ENCODE data around the gene RBM12. TPM values are rescaled to one million over a fixed set of nuclear protein-coding genes. Genes with fewer than 3 reads are reported as not detected.

The RBM12 gene
- total RNA-seq, 6 experiments from 2014 or later: 61.5 to 85.3 (median 78.7) TPM

DNA sequence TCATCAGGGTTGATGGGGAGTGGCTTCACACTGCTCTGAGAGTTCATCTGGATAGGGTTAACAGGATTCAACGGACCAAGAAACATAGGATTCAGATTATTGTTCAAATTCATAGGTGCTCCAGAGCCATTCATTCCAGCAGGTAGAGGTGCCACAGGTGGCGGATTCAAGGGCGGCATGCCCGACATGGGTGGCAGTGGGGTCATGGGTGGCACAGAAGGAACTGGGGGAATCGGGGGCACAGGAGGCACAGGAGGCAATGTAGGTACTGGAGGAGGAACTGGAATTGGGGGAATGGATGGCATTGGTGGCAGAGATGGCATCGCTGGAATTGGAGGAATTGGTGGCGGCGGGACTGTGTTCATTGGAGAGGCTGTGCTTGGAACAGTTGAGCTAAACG, 10.3 kb downstream of the RBM12 start:
- TF ChIP-seq, protein P1, sequence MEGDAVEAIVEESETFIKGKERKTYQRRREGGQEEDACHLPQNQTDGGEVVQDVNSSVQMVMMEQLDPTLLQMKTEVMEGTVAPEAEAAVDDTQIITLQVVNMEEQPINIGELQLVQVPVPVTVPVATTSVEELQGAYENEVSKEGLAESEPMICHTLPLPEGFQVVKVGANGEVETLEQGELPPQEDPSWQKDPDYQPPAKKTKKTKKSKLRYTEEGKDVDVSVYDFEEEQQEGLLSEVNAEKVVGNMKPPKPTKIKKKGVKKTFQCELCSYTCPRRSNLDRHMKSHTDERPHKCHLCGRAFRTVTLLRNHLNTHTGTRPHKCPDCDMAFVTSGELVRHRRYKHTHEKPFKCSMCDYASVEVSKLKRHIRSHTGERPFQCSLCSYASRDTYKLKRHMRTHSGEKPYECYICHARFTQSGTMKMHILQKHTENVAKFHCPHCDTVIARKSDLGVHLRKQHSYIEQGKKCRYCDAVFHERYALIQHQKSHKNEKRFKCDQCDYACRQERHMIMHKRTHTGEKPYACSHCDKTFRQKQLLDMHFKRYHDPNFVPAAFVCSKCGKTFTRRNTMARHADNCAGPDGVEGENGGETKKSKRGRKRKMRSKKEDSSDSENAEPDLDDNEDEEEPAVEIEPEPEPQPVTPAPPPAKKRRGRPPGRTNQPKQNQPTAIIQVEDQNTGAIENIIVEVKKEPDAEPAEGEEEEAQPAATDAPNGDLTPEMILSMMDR (IDR thresholded peaks at IDR 0.05): no peak
- H3K27ac Mint-ChIP-seq: no peak overlapping the region
- H3K27me3 Mint-ChIP-seq (ENCODE audit: insufficient read depth): no peaks in the 10 kb centered on the region
- H3K36me3 Mint-ChIP-seq (ENCODE audit: low read depth): peaks cover 8% of the 10 kb centered on the region; the same call in 1 of the 2 replicates
- H3K9me3 Mint-ChIP-seq: no peaks in the 10 kb centered on the region
- H3K4me1 Mint-ChIP-seq (ENCODE audit: low read depth): peaks cover 29% of the 10 kb centered on the region
- no peak overlapping the region for H3K4me3 Mint-ChIP-seq
- no peak for DNase-seq

DNA sequence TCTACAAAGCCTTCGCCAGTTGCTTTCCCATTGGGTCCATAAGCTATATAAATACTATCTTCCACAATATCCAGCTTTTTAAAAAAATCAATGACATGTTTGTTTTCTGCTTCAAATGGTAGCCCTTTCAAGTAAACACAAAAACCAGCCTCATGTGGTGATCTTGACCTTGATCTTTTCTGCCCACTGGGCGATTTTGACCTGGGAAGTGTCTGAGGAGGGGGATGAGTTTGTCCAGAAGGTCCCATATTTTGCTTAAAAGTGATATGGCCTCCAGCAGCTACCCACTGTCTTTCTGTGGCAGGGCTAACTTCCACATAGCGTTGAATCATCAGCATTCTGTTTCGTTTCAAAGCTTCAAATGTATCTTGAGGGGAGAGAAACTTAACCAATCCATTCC, 10.8 kb downstream of the RBM12 start:
- Mint-ChIP-seq H3K36me3 (ENCODE audit: low read depth) (peaks cover 8% of the 10 kb centered on the region; the same call in 1 of the 2 replicates), H3K27me3 (ENCODE audit: insufficient read depth) (no peaks in the 10 kb centered on the region), H3K27ac (no peak overlapping the region), H3K4me3 (no peak overlapping the region), H3K4me1 (ENCODE audit: low read depth) (peaks cover 29% of the 10 kb centered on the region), H3K9me3 (no peaks in the 10 kb centered on the region)
- DNase-seq: no peak
- TF ChIP-seq, protein P1 (IDR thresholded peaks at IDR 0.05): no peak

DNA sequence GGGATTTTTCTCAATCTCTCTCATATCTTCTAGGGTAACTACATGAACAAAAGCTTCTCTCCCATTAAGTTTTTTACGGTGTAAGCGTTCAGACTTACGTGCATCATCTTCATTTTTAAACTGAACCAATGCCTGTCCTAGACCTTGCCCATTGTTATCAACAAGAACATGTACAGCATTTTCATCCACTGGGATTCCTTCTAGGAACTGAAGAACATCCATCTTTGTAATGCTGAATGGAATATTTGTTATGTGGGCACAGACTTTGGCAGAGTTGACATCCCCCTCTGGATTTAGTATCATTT, 11.3 kb downstream of the RBM12 start:
- Mint-ChIP-seq H3K27ac (no peak overlapping the region), H3K4me1 (ENCODE audit: low read depth) (peaks cover 26% of the 10 kb centered on the region), H3K4me3 (no peak overlapping the region), H3K36me3 (ENCODE audit: low read depth) (peaks cover 8% of the 10 kb centered on the region; the same call in 1 of the 2 replicates), H3K9me3 (no peaks in the 10 kb centered on the region), H3K27me3 (ENCODE audit: insufficient read depth) (no peaks in the 10 kb centered on the region)
- TF ChIP-seq, protein P1 (IDR thresholded peaks at IDR 0.05): no peak
- DNase-seq: no peak

DNA sequence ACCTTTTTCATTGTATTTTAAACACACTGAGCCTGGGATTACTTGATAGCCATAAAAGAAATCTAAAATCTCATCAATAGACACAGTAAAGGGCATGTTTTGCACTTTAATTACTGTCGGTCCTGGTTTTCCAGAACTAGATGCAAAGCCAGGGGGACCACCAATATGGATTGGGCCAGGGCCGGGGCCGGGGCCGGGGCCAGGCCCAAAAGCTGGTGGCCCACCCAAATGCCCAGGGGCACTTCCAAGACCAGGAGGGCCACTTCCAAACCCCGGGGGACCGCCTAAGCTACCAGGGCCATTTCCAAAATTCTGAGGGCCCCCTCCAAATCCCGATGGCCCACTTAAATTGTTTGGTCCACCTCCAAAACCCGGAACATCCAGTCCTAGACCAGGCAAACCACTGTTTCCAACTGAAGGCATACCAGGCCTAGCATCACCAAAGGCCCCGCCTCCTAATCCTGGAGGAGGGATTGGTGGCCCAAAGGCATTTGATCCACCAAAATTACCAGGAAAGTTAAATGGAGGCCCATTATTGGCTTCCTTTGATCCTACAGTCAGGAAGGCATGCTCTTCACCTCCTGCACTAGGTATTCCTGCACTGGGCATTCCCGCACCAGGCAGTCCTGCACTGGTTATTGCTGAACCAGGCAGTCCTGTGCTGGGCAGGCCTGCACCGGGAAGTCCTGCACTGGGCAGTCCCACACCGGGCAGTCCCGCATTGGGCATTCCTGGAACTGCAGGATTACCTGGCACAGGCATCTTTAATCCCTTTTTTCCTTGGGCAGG, 11.9 kb downstream of the RBM12 start:
- H3K4me1 Mint-ChIP-seq (ENCODE audit: low read depth): peaks cover 26% of the 10 kb centered on the region
- TF ChIP-seq, protein P1 (IDR thresholded peaks at IDR 0.05): no peak
- no peaks in the 10 kb centered on the region for H3K27me3 Mint-ChIP-seq (ENCODE audit: insufficient read depth)
- DNase-seq: no peak
- peaks cover 8% of the 10 kb centered on the region; the same call in 1 of the 2 replicates for H3K36me3 Mint-ChIP-seq (ENCODE audit: low read depth)
- H3K27ac Mint-ChIP-seq: no peak overlapping the region
- no peak overlapping the region for H3K4me3 Mint-ChIP-seq
- no peaks in the 10 kb centered on the region for H3K9me3 Mint-ChIP-seq

DNA sequence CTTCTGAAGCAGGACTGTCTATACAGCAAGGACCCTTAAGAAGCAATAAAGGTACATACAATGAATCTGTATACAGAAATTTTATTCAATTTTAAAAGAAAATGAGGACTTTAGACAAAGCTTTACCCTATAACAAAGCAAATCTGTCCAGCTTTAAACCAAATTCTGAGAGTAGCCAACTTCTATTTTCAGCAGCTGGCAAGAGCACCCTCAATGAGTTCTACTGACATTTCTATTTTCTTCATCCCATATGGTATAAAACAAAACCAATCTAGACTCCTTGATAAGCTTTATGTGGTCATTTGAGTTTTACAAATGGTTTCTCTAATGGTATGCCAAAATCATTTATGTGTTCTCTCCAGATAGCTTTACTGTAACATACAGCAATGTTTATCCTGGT, 12.7 kb downstream of the RBM12 start:
- peaks cover 8% of the 10 kb centered on the region for H3K36me3 Mint-ChIP-seq (ENCODE audit: low read depth)
- H3K9me3 Mint-ChIP-seq: no peaks in the 10 kb centered on the region
- peaks cover 26% of the 10 kb centered on the region for H3K4me1 Mint-ChIP-seq (ENCODE audit: low read depth)
- DNase-seq: no peak
- no peaks in the 10 kb centered on the region for H3K27me3 Mint-ChIP-seq (ENCODE audit: insufficient read depth)
- no peak overlapping the region for H3K27ac Mint-ChIP-seq
- H3K4me3 Mint-ChIP-seq: no peak overlapping the region
- TF ChIP-seq, protein P1 (IDR thresholded peaks at IDR 0.05): no peak
